GM23248 (cell line): Measurements from ENCODE around the gene FLT3.

Experiments used
- EZH2 ChIP-seq: fragments of 200-600 bp; sonication (generic); IDR thresholded peaks from 2 replicates; pipeline ENCODE4 v1.6.1; 2018; ENCODE audit warnings: antibody characterized with exemption, mild to moderate bottlenecking; ENCODE audit not compliant: insufficient read depth, poor library complexity, severe bottlenecking
- EZH2phosphoT487 ChIP-seq: fragments of 200-600 bp; sonication (generic); IDR thresholded peaks from 2 replicates; pipeline ENCODE4 v1.6.1; 2018; ENCODE audit warnings: antibody characterized with exemption, moderate library complexity, mild to moderate bottlenecking, low read depth; ENCODE audit not compliant: insufficient read depth

- no peak for TF ChIP-seq EZH2
- no peak for TF ChIP-seq EZH2phosphoT487
Observed at GRCh38 chr13:28044608-28045007, 55.8 kb downstream of the FLT3 start.
